SK-N-SH (cell line): ENCODE measurements around the gene COL15A1. TPM values are rescaled to one million over a fixed set of nuclear protein-coding genes. Genes with fewer than 3 reads are reported as not detected.

ENCODE experiments used
- CTCF ChIA-PET: fragments of 300-600, 350-600 bp; formaldehyde crosslinking; extraction: SDS; loops from one replicate; lab custom pipeline; 2021; lab: Yijun Ruan, JAX
- POLR2A ChIA-PET: fragments of 350-600 bp; sonication (Branson Sonifier 250); formaldehyde crosslinking; extraction: SDS; loops from one replicate; lab custom pipeline; 2020; ENCODE audit warnings: antibody characterized with exemption, inconsistent platforms; lab: Yijun Ruan, JAX
- DNase-seq: peaks from one replicate; pipeline ENCODE4 v3.0.0; 2012
- H2AFZ ChIP-seq: fragments of 200-600 bp; sonication (generic); 2 replicates; pipeline ENCODE4 v1.8.1; 2016; ENCODE audit warnings: antibody characterized with exemption, mild to moderate bottlenecking, low read depth
- H3F3A ChIP-seq: fragments of 200-600 bp; sonication (generic); replicated peaks from 2 replicates; pipeline ENCODE3; 2016; ENCODE audit warnings: antibody characterized with exemption, mild to moderate bottlenecking; ENCODE audit not compliant: insufficient read depth
- H3K27ac ChIP-seq, 2 experiments: fragments of 200-500 bp in 1 of 2; fragments of 200-600 bp in 1 of 2; sonication (Bioruptor generic) in 1 of 2; sonication (generic), shearing (Covaris generic) in 1 of 2; 2 replicates each; pipeline versions ENCODE4 v1.5.1 to v1.6.1; 2014 to 2016; ENCODE audit warnings: low read depth in 2 of 2, inconsistent platforms in 1 of 2, low read length in 1 of 2, mild to moderate bottlenecking in 1 of 2, mixed read lengths in 1 of 2
- H3K27me3 ChIP-seq: fragments of 200-600 bp; sonication (generic), shearing (Covaris generic); 2 replicates; pipeline ENCODE4 v1.6.1; 2016; ENCODE audit warnings: mixed run types; ENCODE audit not compliant: insufficient read depth
- H3K36me3 ChIP-seq, 2 experiments: fragments of 200-500 bp in 1 of 2; fragments of 200-600 bp in 1 of 2; sonication (Bioruptor generic) in 1 of 2; sonication (generic) in 1 of 2; replicated peaks in 1 of 2; 2 replicates each; pipeline versions ENCODE3 to v1.5.1; 2014 to 2016; ENCODE audit warnings: low read length in 1 of 2, mild to moderate bottlenecking in 1 of 2; ENCODE audit not compliant: insufficient read depth in 2 of 2, control insufficient read depth in 1 of 2
- H3K4me1 ChIP-seq, 2 experiments: fragments of 200-500 bp in 1 of 2; fragments of 200-600 bp in 1 of 2; sonication (Bioruptor generic) in 1 of 2; sonication (generic), shearing (Covaris generic) in 1 of 2; 2 replicates each; pipeline versions ENCODE4 v1.5.1 to v1.6.1; 2014 to 2016; ENCODE audit warnings: low read depth in 1 of 2, low read length in 1 of 2, mixed run types in 1 of 2; ENCODE audit not compliant: insufficient read depth in 2 of 2, control insufficient read depth in 1 of 2
- H3K4me2 ChIP-seq: fragments of 200-600 bp; sonication (generic), shearing (Covaris generic); 2 replicates; pipeline ENCODE4 v1.6.1; 2017; ENCODE audit warnings: mixed run types
- H3K4me3 ChIP-seq, 2 experiments: fragments of 200-500 bp in 1 of 2; fragments of 200-600 bp in 1 of 2; sonication (Bioruptor generic) in 1 of 2; sonication (generic), shearing (Covaris generic) in 1 of 2; 2 replicates each; pipeline versions ENCODE4 v1.5.1 to v1.8.1; 2014 to 2016; ENCODE audit warnings: low read depth in 2 of 2, inconsistent platforms in 1 of 2, low read length in 1 of 2, mild to moderate bottlenecking in 1 of 2, mixed read lengths in 1 of 2, moderate library complexity in 1 of 2
- H3K79me2 ChIP-seq: fragments of 200-600 bp; sonication (generic); 2 replicates; pipeline ENCODE4 v1.8.1; 2017; ENCODE audit warnings: mild to moderate bottlenecking; ENCODE audit not compliant: insufficient read depth
- H3K9ac ChIP-seq: fragments of 200-600 bp; sonication (generic); 2 replicates; pipeline ENCODE4 v1.6.1; 2017; ENCODE audit warnings: mixed run types
- H3K9me2 ChIP-seq: fragments of 200-600 bp; sonication (generic); 2 replicates; pipeline ENCODE4 v1.6.1; 2017; ENCODE audit warnings: mixed run types
- H3K9me3 ChIP-seq: fragments of 200-600 bp; sonication (generic); 2 replicates; pipeline ENCODE4 v1.6.1; 2017; ENCODE audit warnings: mixed run types, mild to moderate bottlenecking, moderate library complexity
- H4K20me1 ChIP-seq: fragments of 200-600 bp; sonication (generic); 2 replicates; pipeline ENCODE4 v1.6.1; 2017; ENCODE audit warnings: mild to moderate bottlenecking, mixed run types; ENCODE audit not compliant: insufficient read depth
- ELF1 ChIP-seq: IDR thresholded peaks from 2 replicates; pipeline ENCODE4 v1.4.0; 2012
- EP300 ChIP-seq, 2 experiments: IDR thresholded peaks; 2 replicates each; pipeline versions ENCODE4 v1.4.0 to v1.6.1; 2012; ENCODE audit warnings: borderline replicate concordance in 1 of 2, low read depth in 1 of 2, low read length in 1 of 2
- FOSL2 ChIP-seq: IDR thresholded peaks from 2 replicates; pipeline ENCODE4 v1.4.0; 2012; ENCODE audit warnings: low read depth, mild to moderate bottlenecking, moderate library complexity, borderline replicate concordance
- FOXM1 ChIP-seq: IDR thresholded peaks from 2 replicates; pipeline ENCODE4 v1.4.0; 2012; ENCODE audit warnings: low read depth, mild to moderate bottlenecking
- GABPA ChIP-seq: IDR thresholded peaks from 2 replicates; pipeline ENCODE4 v1.4.0; 2012; ENCODE audit warnings: low read depth, mild to moderate bottlenecking
- GATA2 ChIP-seq: sonication (generic); formaldehyde crosslinking; IDR thresholded peaks from 2 replicates; pipeline ENCODE4 v1.5.0; 2020; ENCODE audit warnings: mild to moderate bottlenecking, missing genetic modification reagents
- NFIC ChIP-seq: IDR thresholded peaks from 2 replicates; pipeline ENCODE4 v1.4.0; 2012; ENCODE audit warnings: borderline replicate concordance
- NRF1 ChIP-seq: IDR thresholded peaks from 2 replicates; pipeline ENCODE4 v1.6.1; 2012; ENCODE audit warnings: low read depth, mild to moderate bottlenecking, low read length
- POLR2AphosphoS5 ChIP-seq: IDR thresholded peaks from 2 replicates; pipeline ENCODE4 v1.6.1; 2012; ENCODE audit warnings: low read depth, low read length
- RCOR1 ChIP-seq: fragments of 150-350 bp; IDR thresholded peaks from 2 replicates; pipeline ENCODE4 v1.6.1; 2017; ENCODE audit warnings: antibody characterized with exemption, low read length
- RFX5 ChIP-seq: IDR thresholded peaks from 2 replicates; pipeline ENCODE4 v1.6.1; 2012; ENCODE audit warnings: mild to moderate bottlenecking, improper control_type of control experiment, low read length
- RXRA ChIP-seq: IDR thresholded peaks from 2 replicates; pipeline ENCODE4 v1.4.0; 2012; ENCODE audit warnings: low read depth, mild to moderate bottlenecking, borderline replicate concordance
- SIN3A ChIP-seq: IDR thresholded peaks from 2 replicates; pipeline ENCODE4 v1.6.1; 2012; ENCODE audit warnings: low read depth, mild to moderate bottlenecking, low read length, moderate library complexity, borderline replicate concordance
- SMC3 ChIP-seq: IDR thresholded peaks from 2 replicates; pipeline ENCODE4 v1.6.1; 2012; ENCODE audit warnings: low read depth, low read length, improper control_type of control experiment
- TAF1 ChIP-seq: IDR thresholded peaks from 2 replicates; pipeline ENCODE4 v1.6.1; 2012; ENCODE audit warnings: low read depth, mild to moderate bottlenecking, low read length, moderate library complexity, borderline replicate concordance
- TEAD4 ChIP-seq: IDR thresholded peaks from 2 replicates; pipeline ENCODE4 v1.4.0; 2012; ENCODE audit warnings: mild to moderate bottlenecking, borderline replicate concordance; ENCODE audit not compliant: insufficient read depth
- YY1 ChIP-seq: IDR thresholded peaks from 2 replicates; pipeline ENCODE4 v1.4.0; 2012; ENCODE audit warnings: low read depth, mild to moderate bottlenecking
- WGBS: methylation state at CpG from one replicate; pipeline ENCODE4 v1.1.6; 2017; ENCODE audit warnings: low lambda C conversion rate; 5-methylcytosine and 5-hydroxymethylcytosine counted together
- polyA plus RNA-seq, 3 experiments: library from polyadenylated mRNA; depleted of rRNA; stranded (reverse); fragments of >200 nt; gene quantifications; 2 replicates each; pipeline ENCODE4 v1.2.3, GENCODE V29; 2012
- TF ChIP-seq, protein P1 (sequence below): IDR thresholded peaks from 2 replicates; pipeline ENCODE4; 2012
- TF ChIP-seq, protein P2 (sequence below): fragments of 150-350 bp; IDR thresholded peaks from 2 replicates; pipeline ENCODE4 v1.6.1; 2017; ENCODE audit warnings: antibody characterized with exemption, low read length, low read depth, borderline replicate concordance
- TF ChIP-seq, protein P3 (sequence below): IDR thresholded peaks from 2 replicates; pipeline ENCODE4 v1.6.1; 2012; ENCODE audit warnings: mild to moderate bottlenecking, low read depth, low read length, moderate library complexity
- TF ChIP-seq, protein P4 (sequence below): IDR thresholded peaks from 2 replicates; pipeline ENCODE4 v1.4.0; 2012; ENCODE audit warnings: low read depth, borderline replicate concordance
- TF ChIP-seq, protein P5 (sequence below): IDR thresholded peaks from 2 replicates; pipeline ENCODE4 v1.4.0; 2012; ENCODE audit warnings: low read depth

Gene COL15A1
- polyA plus RNA-seq, 1 of the 3 experiments (the other 2 are of a cell fraction) = 0.84 TPM

DNA sequence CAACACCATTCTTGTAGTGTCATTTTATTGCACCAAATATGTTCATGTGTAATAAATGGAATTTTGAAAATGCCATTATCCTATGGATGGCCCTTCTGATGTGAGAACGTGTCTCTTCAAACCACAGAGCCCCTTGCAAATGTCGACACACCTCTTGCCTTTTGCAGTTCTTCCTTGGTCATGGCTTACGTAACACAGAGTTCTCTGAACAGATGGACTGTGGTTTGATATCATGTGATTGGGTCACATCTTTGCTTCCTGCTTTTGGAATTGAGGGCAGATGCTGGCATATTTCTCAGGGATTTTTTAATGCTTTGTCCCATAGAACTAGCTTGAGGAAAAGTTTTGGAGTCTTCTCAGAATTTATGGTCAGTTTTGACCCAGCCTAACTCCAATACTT lies 165.8 kb downstream of the COL15A1 start:
- no peaks in the 10 kb centered on the region for H3K36me3 ChIP-seq
- H3K27me3 ChIP-seq = no peaks in the 10 kb centered on the region
- TF ChIP-seq SMC3 = no peak
- TF ChIP-seq EP300 (IDR thresholded peaks at IDR 0.05; ENCODE audit: borderline replicate concordance in 1 of 2, low read depth in 1 of 2, low read length in 1 of 2) = no peak
- TF ChIP-seq RCOR1 = no peak
- TF ChIP-seq NRF1 = no peak
- no peak for TF ChIP-seq TAF1
- no peak for TF ChIP-seq POLR2AphosphoS5
- TF ChIP-seq, protein P1, sequence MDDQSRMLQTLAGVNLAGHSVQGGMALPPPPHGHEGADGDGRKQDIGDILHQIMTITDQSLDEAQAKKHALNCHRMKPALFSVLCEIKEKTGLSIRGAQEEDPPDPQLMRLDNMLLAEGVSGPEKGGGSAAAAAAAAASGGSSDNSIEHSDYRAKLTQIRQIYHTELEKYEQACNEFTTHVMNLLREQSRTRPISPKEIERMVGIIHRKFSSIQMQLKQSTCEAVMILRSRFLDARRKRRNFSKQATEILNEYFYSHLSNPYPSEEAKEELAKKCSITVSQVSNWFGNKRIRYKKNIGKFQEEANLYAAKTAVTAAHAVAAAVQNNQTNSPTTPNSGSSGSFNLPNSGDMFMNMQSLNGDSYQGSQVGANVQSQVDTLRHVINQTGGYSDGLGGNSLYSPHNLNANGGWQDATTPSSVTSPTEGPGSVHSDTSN = no peak
- no peak for TF ChIP-seq FOSL2
- DNase-seq = no peak
- no peak overlapping the region for H2AFZ ChIP-seq
- no peak overlapping the region for H3K9ac ChIP-seq
- H3K4me2 ChIP-seq = no peak overlapping the region
- peaks cover 90% of the 10 kb centered on the region for H3K79me2 ChIP-seq
- no peaks in the 10 kb centered on the region for H3K9me3 ChIP-seq
- no peak overlapping the region for H3K27ac ChIP-seq
- WGBS = 95% methylated on average over 3 of the region's 3 CpGs
- H3F3A ChIP-seq = peaks cover 6% of the 10 kb centered on the region
- H3K4me3 ChIP-seq = no peak overlapping the region
- ChIA-PET CTCF (no interaction called here), POLR2A (no interaction called here)
- no peaks in the 10 kb centered on the region for H3K9me2 ChIP-seq
- peaks cover 0 to 3% of the 10 kb centered on the region in 2 experiments; a peak in 3 of 4 replicates for H3K4me1 ChIP-seq
- peaks cover 79% of the 10 kb centered on the region for H4K20me1 ChIP-seq

DNA sequence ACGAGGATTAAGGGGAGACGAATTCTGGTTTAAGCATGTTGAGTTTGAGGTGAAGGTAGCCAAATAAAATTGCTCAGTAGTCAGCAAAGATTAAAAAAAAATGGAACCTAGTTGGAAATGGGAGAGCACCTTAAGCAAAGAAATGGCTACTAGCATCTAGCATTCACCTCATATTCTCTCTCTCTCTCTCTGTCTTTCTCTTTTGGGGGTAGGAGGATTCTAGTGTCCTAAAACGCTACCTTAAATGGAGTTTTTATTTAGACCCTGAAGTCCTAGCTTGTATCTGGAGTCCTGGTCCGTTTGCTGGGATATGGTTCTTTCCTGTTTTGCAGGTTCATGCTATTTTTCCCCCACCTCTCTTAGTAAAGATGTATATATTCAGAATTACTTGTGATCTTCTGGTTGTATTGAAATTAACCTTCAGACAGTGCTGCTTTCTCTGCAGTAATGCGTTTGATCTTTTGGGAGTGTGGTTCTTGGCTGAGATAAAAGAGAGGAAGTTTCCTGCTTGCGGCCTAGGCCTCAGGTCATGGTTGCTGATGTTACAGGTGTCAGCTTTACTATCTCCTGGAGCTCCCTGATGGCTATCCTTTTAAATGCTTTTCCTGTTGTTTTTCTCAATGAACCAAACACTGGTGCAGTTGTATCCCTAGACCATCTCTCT lies 169.2 kb downstream of the COL15A1 start:
- Histone ChIP-seq H3K9me3 (no peaks in the 10 kb centered on the region), H3K4me1 (peaks cover under 1 to 2% of the 10 kb centered on the region in 2 experiments; a peak in 3 of 4 replicates), H3K4me3 (no peak overlapping the region), H3K9me2 (no peaks in the 10 kb centered on the region), H2AFZ (no peak overlapping the region), H3K9ac (no peak overlapping the region), H3K27me3 (no peaks in the 10 kb centered on the region), H3K36me3 (no peaks in the 10 kb centered on the region), H3K27ac (no peak overlapping the region), H3F3A (peaks cover 10% of the 10 kb centered on the region), H4K20me1 (peaks cover 83% of the 10 kb centered on the region), H3K79me2 (peaks cover 97% of the 10 kb centered on the region), H3K4me2 (no peak overlapping the region)
- ChIA-PET POLR2A (no interaction called here), CTCF (interaction anchor here (1.5 kb wide), 1 partner anchor 9 kb away, joined by 6 read pairs; no protein-coding TSS in a partner anchor)
- WGBS = 95% methylated on average over 6 of the region's 6 CpGs
- DNase-seq = no peak
- no peak for TF ChIP-seq RFX5
- TF ChIP-seq, protein P2, sequence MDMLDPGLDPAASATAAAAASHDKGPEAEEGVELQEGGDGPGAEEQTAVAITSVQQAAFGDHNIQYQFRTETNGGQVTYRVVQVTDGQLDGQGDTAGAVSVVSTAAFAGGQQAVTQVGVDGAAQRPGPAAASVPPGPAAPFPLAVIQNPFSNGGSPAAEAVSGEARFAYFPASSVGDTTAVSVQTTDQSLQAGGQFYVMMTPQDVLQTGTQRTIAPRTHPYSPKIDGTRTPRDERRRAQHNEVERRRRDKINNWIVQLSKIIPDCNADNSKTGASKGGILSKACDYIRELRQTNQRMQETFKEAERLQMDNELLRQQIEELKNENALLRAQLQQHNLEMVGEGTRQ = no peak
- TF ChIP-seq, protein P3, sequence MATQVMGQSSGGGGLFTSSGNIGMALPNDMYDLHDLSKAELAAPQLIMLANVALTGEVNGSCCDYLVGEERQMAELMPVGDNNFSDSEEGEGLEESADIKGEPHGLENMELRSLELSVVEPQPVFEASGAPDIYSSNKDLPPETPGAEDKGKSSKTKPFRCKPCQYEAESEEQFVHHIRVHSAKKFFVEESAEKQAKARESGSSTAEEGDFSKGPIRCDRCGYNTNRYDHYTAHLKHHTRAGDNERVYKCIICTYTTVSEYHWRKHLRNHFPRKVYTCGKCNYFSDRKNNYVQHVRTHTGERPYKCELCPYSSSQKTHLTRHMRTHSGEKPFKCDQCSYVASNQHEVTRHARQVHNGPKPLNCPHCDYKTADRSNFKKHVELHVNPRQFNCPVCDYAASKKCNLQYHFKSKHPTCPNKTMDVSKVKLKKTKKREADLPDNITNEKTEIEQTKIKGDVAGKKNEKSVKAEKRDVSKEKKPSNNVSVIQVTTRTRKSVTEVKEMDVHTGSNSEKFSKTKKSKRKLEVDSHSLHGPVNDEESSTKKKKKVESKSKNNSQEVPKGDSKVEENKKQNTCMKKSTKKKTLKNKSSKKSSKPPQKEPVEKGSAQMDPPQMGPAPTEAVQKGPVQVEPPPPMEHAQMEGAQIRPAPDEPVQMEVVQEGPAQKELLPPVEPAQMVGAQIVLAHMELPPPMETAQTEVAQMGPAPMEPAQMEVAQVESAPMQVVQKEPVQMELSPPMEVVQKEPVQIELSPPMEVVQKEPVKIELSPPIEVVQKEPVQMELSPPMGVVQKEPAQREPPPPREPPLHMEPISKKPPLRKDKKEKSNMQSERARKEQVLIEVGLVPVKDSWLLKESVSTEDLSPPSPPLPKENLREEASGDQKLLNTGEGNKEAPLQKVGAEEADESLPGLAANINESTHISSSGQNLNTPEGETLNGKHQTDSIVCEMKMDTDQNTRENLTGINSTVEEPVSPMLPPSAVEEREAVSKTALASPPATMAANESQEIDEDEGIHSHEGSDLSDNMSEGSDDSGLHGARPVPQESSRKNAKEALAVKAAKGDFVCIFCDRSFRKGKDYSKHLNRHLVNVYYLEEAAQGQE = no peak
- TF ChIP-seq TEAD4 = no peak
- TF ChIP-seq, protein P4, sequence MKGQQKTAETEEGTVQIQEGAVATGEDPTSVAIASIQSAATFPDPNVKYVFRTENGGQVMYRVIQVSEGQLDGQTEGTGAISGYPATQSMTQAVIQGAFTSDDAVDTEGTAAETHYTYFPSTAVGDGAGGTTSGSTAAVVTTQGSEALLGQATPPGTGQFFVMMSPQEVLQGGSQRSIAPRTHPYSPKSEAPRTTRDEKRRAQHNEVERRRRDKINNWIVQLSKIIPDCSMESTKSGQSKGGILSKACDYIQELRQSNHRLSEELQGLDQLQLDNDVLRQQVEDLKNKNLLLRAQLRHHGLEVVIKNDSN = no peak
- TF ChIP-seq GATA2 = no peak
- TF ChIP-seq YY1 = no peak
- no peak for TF ChIP-seq GABPA
- no peak for TF ChIP-seq POLR2AphosphoS5
- no peak for TF ChIP-seq RXRA
- no peak for TF ChIP-seq ELF1
- TF ChIP-seq, protein P5, sequence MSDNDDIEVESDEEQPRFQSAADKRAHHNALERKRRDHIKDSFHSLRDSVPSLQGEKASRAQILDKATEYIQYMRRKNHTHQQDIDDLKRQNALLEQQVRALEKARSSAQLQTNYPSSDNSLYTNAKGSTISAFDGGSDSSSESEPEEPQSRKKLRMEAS = no peak
- TF ChIP-seq NFIC = no peak
- TF ChIP-seq SIN3A = no peak
- TF ChIP-seq SMC3 = no peak
- no peak for TF ChIP-seq FOSL2
- no peak for TF ChIP-seq FOXM1
